H1 (cell line): Measurements from ENCODE around the gene SPEN. TPM values are rescaled to one million over a fixed set of nuclear protein-coding genes. Genes with fewer than 3 reads are reported as not detected.

Experiments
- BRCA1 ChIP-seq: IDR thresholded peaks from 2 replicates; pipeline ENCODE4 v1.6.1; 2012; ENCODE audit warnings: low read depth, low read length, improper control_type of control experiment
- CEBPB ChIP-seq: IDR thresholded peaks from 2 replicates; pipeline ENCODE4 v1.6.1; 2012; ENCODE audit warnings: low read depth, low read length
- CHD7 ChIP-seq: fragments of 300-600 bp; sonication (generic); IDR thresholded peaks from 2 replicates; pipeline ENCODE4 v1.7.1; 2012; ENCODE audit warnings: low read length, moderate library complexity, mild to moderate bottlenecking, inconsistent platforms; ENCODE audit not compliant: insufficient replicate concordance
- E2F6 ChIP-seq: IDR thresholded peaks from 2 replicates; pipeline ENCODE4 v1.6.1; 2012; ENCODE audit warnings: inconsistent platforms
- EZH2 ChIP-seq: fragments of 200-600 bp; sonication (generic); IDR thresholded peaks from 2 replicates; pipeline ENCODE4 v1.7.1; 2012; ENCODE audit warnings: low read depth, mild to moderate bottlenecking, moderate library complexity, low read length, inconsistent platforms; ENCODE audit not compliant: severe bottlenecking
- POLR2A ChIP-seq, 2 experiments: IDR thresholded peaks; 1 replicate in 1 of 2; 2 replicates in 1 of 2; pipeline ENCODE4 v1.6.1; 2011; ENCODE audit warnings: low read depth in 2 of 2, low read length in 2 of 2, mild to moderate bottlenecking in 2 of 2; ENCODE audit errors: control extremely low read depth in 1 of 2
- SP2 ChIP-seq: IDR thresholded peaks from 2 replicates; pipeline ENCODE4 v1.6.1; 2012; ENCODE audit warnings: mild to moderate bottlenecking, low read length, inconsistent platforms
- SRF ChIP-seq: IDR thresholded peaks from 2 replicates; pipeline ENCODE4 v1.6.1; 2011; ENCODE audit warnings: mild to moderate bottlenecking, low read depth, low read length, moderate library complexity
- SUZ12 ChIP-seq: fragments of 200-600 bp; sonication (generic); IDR thresholded peaks from 2 replicates; pipeline ENCODE4 v1.6.1; 2012; ENCODE audit warnings: mild to moderate bottlenecking, inconsistent platforms, low read length, moderate library complexity, mixed read lengths
- polyA plus RNA-seq, 7 experiments: library from polyadenylated mRNA; depleted of rRNA in 3 of 7; stranded (reverse) in 5 of 7; unstranded in 2 of 7; fragments of >200 nt in 5 of 7; fragments of 200-250 nt in 2 of 7; gene quantifications; 1 replicate in 5 of 7; 2 replicates in 1 of 7; 4 replicates in 1 of 7; pipeline versions ENCODE4 v1.2.1 to v1.2.3, GENCODE V29; 2011 to 2013; ENCODE audit warnings: missing spikeins in 2 of 7, mixed read lengths in 2 of 7
- total RNA-seq: library from RNA; stranded (reverse); fragmentation: NEBNext Ultra II Directional; extraction: Animal tissue kit (Norgen Biotek cat#: 25700); gene quantifications from 2 replicates; pipeline ENCODE4 v1.2.1, GENCODE V29; 2021

The SPEN gene
- total and polyA plus RNA-seq, 2 of the 8 experiments (the other 6 are each of a cell fraction or from before 2014, with no cell fraction given) = 12.5 to 52.1 TPM

GRCh38 chr1:15911141-15911540 is 63.6 kb downstream of the SPEN start (continued):
- TF ChIP-seq CHD7 (no peak), EZH2 (no peak), SRF (no peak), SP2 (no peak), CEBPB (no peak), E2F6 (no peak), SUZ12 (no peak), POLR2A (IDR thresholded peaks at IDR 0.05; ENCODE audit: control extremely low read depth in 1 of 2, low read depth in 2 of 2, low read length in 2 of 2) (no peak), BRCA1 (no peak)
- TF ChIP-seq, all 59 proteins: peak for 0
